Loucy (cell line): ENCODE data around the gene QRFP.

Experiments
- H2AFZ ChIP-seq: fragments of 200-600 bp; sonication (generic); 2 replicates; pipeline ENCODE4 v1.6.0; 2016; ENCODE audit warnings: antibody characterized with exemption, mild to moderate bottlenecking, low read length, moderate library complexity
- H3F3A ChIP-seq: fragments of 200-600 bp; 2 replicates; pipeline ENCODE4 v1.6.0; 2016; ENCODE audit warnings: antibody characterized with exemption, low read depth, mild to moderate bottlenecking
- H3K27me3 ChIP-seq: fragments of 200-600 bp; sonication (generic); 2 replicates; pipeline ENCODE4 v1.6.1; 2014; ENCODE audit warnings: low read length, mild to moderate bottlenecking; ENCODE audit not compliant: insufficient read depth, poor library complexity, severe bottlenecking
- H3K36me3 ChIP-seq: fragments of 200-600 bp; sonication (generic); 2 replicates; pipeline ENCODE4 v1.6.1; 2016; ENCODE audit warnings: low read length; ENCODE audit not compliant: insufficient read depth
- H3K4me1 ChIP-seq: fragments of 200-600 bp; sonication (generic); 2 replicates; pipeline ENCODE4 v1.5.1; 2014; ENCODE audit warnings: low read length, mild to moderate bottlenecking; ENCODE audit not compliant: insufficient read depth, poor library complexity, severe bottlenecking
- H3K4me2 ChIP-seq: fragments of 200-600 bp; sonication (generic); 2 replicates; pipeline ENCODE4 v1.6.0; 2014; ENCODE audit warnings: antibody characterized with exemption, low read length, low read depth, mild to moderate bottlenecking; ENCODE audit not compliant: poor library complexity, severe bottlenecking
- H3K4me3 ChIP-seq: fragments of 200-600 bp; sonication (generic); 2 replicates; pipeline ENCODE4 v1.5.1; 2014; ENCODE audit warnings: low read length, mild to moderate bottlenecking, mixed read lengths; ENCODE audit not compliant: poor library complexity, severe bottlenecking
- H3K79me2 ChIP-seq: fragments of 200-600 bp; sonication (generic); 2 replicates; pipeline ENCODE4 v1.6.1; 2014; ENCODE audit warnings: low read length; ENCODE audit not compliant: insufficient read depth
- H3K9ac ChIP-seq: fragments of 200-600 bp; sonication (generic); 2 replicates; pipeline ENCODE4 v1.6.0; 2014; ENCODE audit warnings: mild to moderate bottlenecking, low read depth, low read length, moderate library complexity; ENCODE audit not compliant: poor library complexity, severe bottlenecking
- H3K9me2 ChIP-seq: fragments of 200-600 bp; sonication (generic); replicated peaks from 2 replicates; pipeline ENCODE4 v1.6.1; 2016; ENCODE audit warnings: low read depth, low read length, mixed read lengths
- H3K9me3 ChIP-seq: fragments of 200-600 bp; sonication (generic); 2 replicates; pipeline ENCODE4 v1.6.1; 2014; ENCODE audit warnings: mild to moderate bottlenecking, antibody characterized with exemption, low read length, low read depth; ENCODE audit not compliant: insufficient read depth
- H4K20me1 ChIP-seq: fragments of 200-600 bp; sonication (generic); 2 replicates; pipeline ENCODE4 v1.6.0; 2014; ENCODE audit warnings: antibody characterized with exemption, low read length, mild to moderate bottlenecking; ENCODE audit not compliant: insufficient read depth, poor library complexity, severe bottlenecking
- EZH2phosphoT487 ChIP-seq: fragments of 200-600 bp; IDR thresholded peaks from 2 replicates; pipeline ENCODE4 v1.6.1; 2018; ENCODE audit warnings: antibody characterized with exemption, mild to moderate bottlenecking, moderate library complexity, borderline replicate concordance
- TF ChIP-seq, protein P1 (sequence below): fragments of 200-600 bp; sonication (generic); conservative IDR thresholded peaks from 2 replicates; pipeline ENCODE4 v1.5.1; 2014; ENCODE audit warnings: mild to moderate bottlenecking, antibody characterized with exemption, low read length

The QRFP gene

GRCh38 chr9:130845254-130845653, 51.4 kb downstream of the QRFP start:
- Histone ChIP-seq H3K4me3 (no peak overlapping the region), H3K79me2 (peaks cover 73% of the 10 kb centered on the region), H2AFZ (no peak overlapping the region), H3K9ac (no peak overlapping the region), H3K9me3 (no peaks in the 10 kb centered on the region), H4K20me1 (peaks cover 11% of the 10 kb centered on the region), H3K36me3 (0 out of 2 replicates have a peak, but pooled peaks cover 3% of the 10 kb centered on the region), H3K9me2 (no peaks in the 10 kb centered on the region), H3K4me1 (peaks cover 3% of the 10 kb centered on the region), H3F3A (no peaks in the 10 kb centered on the region), H3K4me2 (no peak overlapping the region), H3K27me3 (no peaks in the 10 kb centered on the region)
- TF ChIP-seq EZH2phosphoT487, result no peak
- TF ChIP-seq, protein P1, sequence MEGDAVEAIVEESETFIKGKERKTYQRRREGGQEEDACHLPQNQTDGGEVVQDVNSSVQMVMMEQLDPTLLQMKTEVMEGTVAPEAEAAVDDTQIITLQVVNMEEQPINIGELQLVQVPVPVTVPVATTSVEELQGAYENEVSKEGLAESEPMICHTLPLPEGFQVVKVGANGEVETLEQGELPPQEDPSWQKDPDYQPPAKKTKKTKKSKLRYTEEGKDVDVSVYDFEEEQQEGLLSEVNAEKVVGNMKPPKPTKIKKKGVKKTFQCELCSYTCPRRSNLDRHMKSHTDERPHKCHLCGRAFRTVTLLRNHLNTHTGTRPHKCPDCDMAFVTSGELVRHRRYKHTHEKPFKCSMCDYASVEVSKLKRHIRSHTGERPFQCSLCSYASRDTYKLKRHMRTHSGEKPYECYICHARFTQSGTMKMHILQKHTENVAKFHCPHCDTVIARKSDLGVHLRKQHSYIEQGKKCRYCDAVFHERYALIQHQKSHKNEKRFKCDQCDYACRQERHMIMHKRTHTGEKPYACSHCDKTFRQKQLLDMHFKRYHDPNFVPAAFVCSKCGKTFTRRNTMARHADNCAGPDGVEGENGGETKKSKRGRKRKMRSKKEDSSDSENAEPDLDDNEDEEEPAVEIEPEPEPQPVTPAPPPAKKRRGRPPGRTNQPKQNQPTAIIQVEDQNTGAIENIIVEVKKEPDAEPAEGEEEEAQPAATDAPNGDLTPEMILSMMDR, result no peak

DNA sequence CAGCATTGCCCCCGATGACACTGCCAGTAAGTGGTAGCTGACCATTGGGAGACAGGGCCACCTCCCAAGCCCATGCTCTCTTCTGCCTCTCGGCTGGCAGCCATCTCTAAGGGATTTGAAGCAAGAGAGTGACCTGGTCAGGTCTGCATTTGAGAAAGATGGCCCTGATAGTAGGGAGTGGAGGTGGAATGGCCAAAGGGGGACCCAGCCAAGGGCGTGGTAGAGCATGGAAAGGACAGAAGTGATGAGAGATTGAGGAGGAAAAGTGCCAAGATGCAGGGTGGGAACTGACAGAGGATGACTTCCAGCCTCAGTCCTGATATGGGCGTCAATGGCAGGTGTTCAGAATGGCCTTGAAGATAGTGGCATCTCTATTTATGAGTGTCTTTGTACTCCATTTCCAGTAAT, 52.6 kb downstream of the QRFP start:
- Histone ChIP-seq H3K4me1 (peaks cover 11% of the 10 kb centered on the region), H3K9ac (no peak overlapping the region), H2AFZ (no peak overlapping the region), H3F3A (no peaks in the 10 kb centered on the region), H4K20me1 (peaks cover 11% of the 10 kb centered on the region), H3K36me3 (0 out of 2 replicates have a peak, but pooled peaks cover 3% of the 10 kb centered on the region), H3K9me2 (no peaks in the 10 kb centered on the region), H3K9me3 (no peaks in the 10 kb centered on the region), H3K79me2 (peaks cover 76% of the 10 kb centered on the region), H3K4me3 (no peak overlapping the region), H3K4me2 (no peak overlapping the region), H3K27me3 (no peaks in the 10 kb centered on the region)
- no peak for TF ChIP-seq EZH2phosphoT487
- TF ChIP-seq, protein P1, result no peak

DNA sequence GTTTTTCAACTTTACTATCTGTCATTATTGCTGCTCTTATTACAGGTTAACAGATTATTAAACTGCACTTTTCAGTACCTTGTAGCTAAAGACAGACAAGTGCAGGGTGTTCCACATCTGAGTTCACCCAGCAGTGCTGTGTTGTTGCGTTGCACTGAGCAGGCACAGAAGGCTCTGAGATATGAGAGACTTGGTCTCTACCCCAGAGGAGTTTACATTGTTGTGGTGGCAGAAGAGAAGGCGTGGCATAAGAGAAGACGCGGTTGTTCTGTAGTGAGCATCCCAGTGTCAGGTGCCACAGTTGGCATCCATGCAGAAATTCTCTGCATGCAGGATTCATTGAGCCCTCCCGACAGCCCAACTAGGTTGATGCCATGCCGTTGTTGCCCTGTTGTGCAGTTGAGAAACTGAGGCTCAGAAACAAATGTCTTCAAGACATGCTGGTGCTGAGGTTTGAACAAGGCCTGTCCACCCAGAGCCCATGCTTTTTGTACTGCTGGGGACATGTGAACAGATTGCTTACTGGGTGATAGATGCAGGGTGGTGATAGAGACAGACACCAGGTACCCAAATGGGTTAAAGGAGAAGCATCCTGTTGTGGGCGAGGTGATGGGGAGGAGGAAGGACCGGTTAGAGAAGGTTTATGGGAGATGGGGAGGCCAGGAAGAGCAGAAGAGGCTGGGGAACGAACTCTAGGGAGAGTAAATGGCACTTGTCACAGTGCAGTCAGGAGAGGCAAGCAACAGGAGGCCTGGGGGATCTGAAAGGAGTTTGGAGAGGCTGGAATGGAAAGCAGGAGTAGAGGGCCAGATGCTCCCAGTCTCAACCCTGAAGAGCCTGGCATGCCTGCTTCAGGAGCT, 53.3 kb downstream of the QRFP start:
- peaks cover 79% of the 10 kb centered on the region for H3K79me2 ChIP-seq
- H3K9me2 ChIP-seq, result no peaks in the 10 kb centered on the region
- TF ChIP-seq, protein P1, result no peak
- TF ChIP-seq EZH2phosphoT487, result no peak
- H3K9ac ChIP-seq, result no peak overlapping the region
- H3K4me3 ChIP-seq, result no peak overlapping the region
- H3F3A ChIP-seq, result no peaks in the 10 kb centered on the region
- H2AFZ ChIP-seq, result no peak overlapping the region
- H3K9me3 ChIP-seq, result no peaks in the 10 kb centered on the region
- H3K27me3 ChIP-seq, result no peaks in the 10 kb centered on the region
- H3K36me3 ChIP-seq, result 0 out of 2 replicates have a peak, but pooled peaks cover 3% of the 10 kb centered on the region
- peaks cover 16% of the 10 kb centered on the region for H3K4me1 ChIP-seq
- H3K4me2 ChIP-seq, result peak overlapping the region; percentile 23
- H4K20me1 ChIP-seq, result peaks cover 11% of the 10 kb centered on the region
